Smooth muscle cell (in vitro differentiated cells): ENCODE measurements around the gene IL6R. TPM values are rescaled to one million over a fixed set of nuclear protein-coding genes. Genes with fewer than 3 reads are reported as not detected.

ENCODE experiments used
- DNase-seq: peaks from one replicate; lab custom pipeline; 2025; ENCODE audit not compliant: unreplicated experiment; lab: John Stamatoyannopoulos, UW
- H2AFZ ChIP-seq: fragments of 200-600 bp; sonication (generic); 2 replicates; pipeline ENCODE4 v1.6.0; 2016; ENCODE audit warnings: antibody characterized with exemption, low read depth, mild to moderate bottlenecking
- H3F3A ChIP-seq: fragments of 200-600 bp; sonication (generic); 2 replicates; pipeline ENCODE4 v1.6.0; 2017; ENCODE audit warnings: antibody characterized with exemption, low read depth
- H3K27ac ChIP-seq: fragments of 200-600 bp; sonication (generic); 2 replicates; pipeline ENCODE4 v1.5.1; 2016; ENCODE audit warnings: low read depth, mild to moderate bottlenecking
- H3K27me3 ChIP-seq: fragments of 200-600 bp; sonication (generic); 2 replicates; pipeline ENCODE4 v1.6.1; 2016; ENCODE audit warnings: low read depth, mild to moderate bottlenecking
- H3K36me3 ChIP-seq: fragments of 200-600 bp; sonication (generic); 2 replicates; pipeline ENCODE4 v1.5.1; 2016; ENCODE audit warnings: low read depth
- H3K4me1 ChIP-seq: fragments of 200-600 bp; sonication (generic); 2 replicates; pipeline ENCODE4 v1.5.1; 2016; ENCODE audit warnings: low read depth
- H3K4me2 ChIP-seq: fragments of 200-600 bp; sonication (generic); 2 replicates; pipeline ENCODE4 v1.6.0; 2016; ENCODE audit warnings: mild to moderate bottlenecking
- H3K4me3 ChIP-seq: fragments of 200-600 bp; sonication (generic); 2 replicates; pipeline ENCODE4 v1.5.1; 2016; ENCODE audit warnings: mild to moderate bottlenecking
- H3K79me2 ChIP-seq: fragments of 200-600 bp; sonication (generic); 2 replicates; pipeline ENCODE4 v1.6.0; 2016; ENCODE audit warnings: low read depth, mild to moderate bottlenecking
- H3K9ac ChIP-seq: fragments of 200-600 bp; sonication (generic); 2 replicates; pipeline ENCODE4 v1.6.0; 2016; ENCODE audit warnings: low read depth
- H3K9me3 ChIP-seq: fragments of 200-600 bp; sonication (generic); replicated peaks from 2 replicates; pipeline ENCODE4 v1.5.1; 2016; ENCODE audit warnings: low read depth
- H4K20me1 ChIP-seq: fragments of 200-600 bp; sonication (generic); 2 replicates; pipeline ENCODE4 v1.6.0; 2016; ENCODE audit warnings: low read depth
- WGBS: methylation state at CpG from one replicate; pipeline ENCODE4 v1.1.7; 2016; ENCODE audit warnings: low lambda C conversion rate; 5-methylcytosine and 5-hydroxymethylcytosine counted together
- polyA plus RNA-seq: library from polyadenylated mRNA; unstranded; fragments of >200 nt; fragmentation: Nextera tagmentation; extraction: Ambion mirVana; gene quantifications from 2 replicates; pipeline ENCODE4 v1.2.1, GENCODE V29; 2016
- total RNA-seq: library from RNA; depleted of rRNA; stranded (reverse); fragments of >200 nt; gene quantifications from 2 replicates; pipeline ENCODE4 v1.2.3, GENCODE V29; 2014
- TF ChIP-seq, protein P1 (sequence below): fragments of 200-600 bp; sonication (generic); IDR thresholded peaks from 2 replicates; pipeline ENCODE4 v1.5.1; 2017; ENCODE audit warnings: borderline replicate concordance, mild to moderate bottlenecking, antibody characterized with exemption; ENCODE audit not compliant: insufficient read depth, poor library complexity, severe bottlenecking

Gene IL6R
- total and polyA plus RNA-seq, 2 experiments from 2014 or later: 1.8 to 1.9 TPM

GRCh38 chr1:154405747-154406571 lies 816 bp downstream of the IL6R start:
- 6% methylated on average over 35 of the region's 40 CpGs for WGBS
- no peaks in the 10 kb centered on the region for H4K20me1 ChIP-seq
- H3K27ac ChIP-seq: peak overlapping the region; percentile 94
- peaks cover 19% of the 10 kb centered on the region for H3F3A ChIP-seq
- peak overlapping the region; percentile 70 for H3K4me3 ChIP-seq
- peaks cover 20% of the 10 kb centered on the region for H3K4me1 ChIP-seq
- peaks cover 7% of the 10 kb centered on the region for H3K79me2 ChIP-seq
- TF ChIP-seq, protein P1, sequence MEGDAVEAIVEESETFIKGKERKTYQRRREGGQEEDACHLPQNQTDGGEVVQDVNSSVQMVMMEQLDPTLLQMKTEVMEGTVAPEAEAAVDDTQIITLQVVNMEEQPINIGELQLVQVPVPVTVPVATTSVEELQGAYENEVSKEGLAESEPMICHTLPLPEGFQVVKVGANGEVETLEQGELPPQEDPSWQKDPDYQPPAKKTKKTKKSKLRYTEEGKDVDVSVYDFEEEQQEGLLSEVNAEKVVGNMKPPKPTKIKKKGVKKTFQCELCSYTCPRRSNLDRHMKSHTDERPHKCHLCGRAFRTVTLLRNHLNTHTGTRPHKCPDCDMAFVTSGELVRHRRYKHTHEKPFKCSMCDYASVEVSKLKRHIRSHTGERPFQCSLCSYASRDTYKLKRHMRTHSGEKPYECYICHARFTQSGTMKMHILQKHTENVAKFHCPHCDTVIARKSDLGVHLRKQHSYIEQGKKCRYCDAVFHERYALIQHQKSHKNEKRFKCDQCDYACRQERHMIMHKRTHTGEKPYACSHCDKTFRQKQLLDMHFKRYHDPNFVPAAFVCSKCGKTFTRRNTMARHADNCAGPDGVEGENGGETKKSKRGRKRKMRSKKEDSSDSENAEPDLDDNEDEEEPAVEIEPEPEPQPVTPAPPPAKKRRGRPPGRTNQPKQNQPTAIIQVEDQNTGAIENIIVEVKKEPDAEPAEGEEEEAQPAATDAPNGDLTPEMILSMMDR: peak; percentile 38
- H3K36me3 ChIP-seq: no peaks in the 10 kb centered on the region
- peak; percentile 87 for DNase-seq
- H3K9me3 ChIP-seq: no peaks in the 10 kb centered on the region
- peak overlapping the region; percentile 98 for H3K9ac ChIP-seq
- peaks cover 2% of the 10 kb centered on the region for H3K27me3 ChIP-seq
- H3K4me2 ChIP-seq: peak overlapping the region; percentile 97
- no peak overlapping the region for H2AFZ ChIP-seq

DNA sequence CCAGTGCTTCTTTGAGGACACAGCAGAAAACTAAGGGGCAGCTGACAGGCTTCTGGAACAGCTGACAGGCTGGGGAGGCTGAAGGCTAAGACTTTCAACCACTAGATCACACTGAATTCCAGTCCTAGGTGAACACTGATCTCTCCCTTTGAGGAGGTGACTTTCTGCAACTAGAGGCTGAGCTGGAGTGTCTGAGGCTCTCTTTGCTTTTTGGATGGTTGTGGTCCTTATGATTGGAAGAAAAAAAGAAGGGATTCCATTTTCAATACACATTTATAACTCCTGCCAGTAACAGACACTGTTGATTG lies 1.4 kb downstream of the IL6R start:
- Histone ChIP-seq H3K79me2 (peaks cover 7% of the 10 kb centered on the region), H3K9ac (peak overlapping the region; percentile 98), H4K20me1 (no peaks in the 10 kb centered on the region), H3K9me3 (no peaks in the 10 kb centered on the region), H3K27ac (peak overlapping the region; percentile 94), H2AFZ (no peak overlapping the region), H3K4me2 (peak overlapping the region; percentile 97), H3F3A (peaks cover 19% of the 10 kb centered on the region), H3K36me3 (no peaks in the 10 kb centered on the region), H3K27me3 (peaks cover 2% of the 10 kb centered on the region), H3K4me3 (peak overlapping the region; percentile 70), H3K4me1 (peaks cover 20% of the 10 kb centered on the region)
- DNase-seq: no peak
- TF ChIP-seq, protein P1: no peak

DNA sequence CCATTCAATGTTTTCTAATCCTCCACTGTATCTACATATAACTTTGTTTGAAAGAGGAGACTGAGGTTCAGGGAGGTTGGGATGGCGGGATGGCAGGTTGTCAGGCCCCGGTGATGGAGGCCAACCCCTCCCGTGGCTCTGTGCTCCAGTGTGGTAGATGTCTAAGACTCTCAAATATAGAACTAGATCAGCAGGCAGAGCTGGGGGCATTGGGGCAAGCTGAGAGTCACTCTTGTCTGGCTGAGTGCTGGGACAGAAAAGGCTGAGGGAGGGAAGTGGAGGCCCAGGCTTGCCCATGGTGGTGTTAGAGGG lies 1.7 kb downstream of the IL6R start:
- TF ChIP-seq, protein P1: no peak
- peaks cover 20% of the 10 kb centered on the region for H3K4me1 ChIP-seq
- peak overlapping the region; percentile 70 for H3K4me3 ChIP-seq
- peaks cover 7% of the 10 kb centered on the region for H3K79me2 ChIP-seq
- no peaks in the 10 kb centered on the region for H4K20me1 ChIP-seq
- peak overlapping the region; percentile 94 for H3K27ac ChIP-seq
- H3K9me3 ChIP-seq: no peaks in the 10 kb centered on the region
- 94% methylated on average over 3 of the region's 3 CpGs for WGBS
- peak overlapping the region; percentile 97 for H3K4me2 ChIP-seq
- no peaks in the 10 kb centered on the region for H3K36me3 ChIP-seq
- H3K9ac ChIP-seq: peak overlapping the region; percentile 98
- peaks cover 19% of the 10 kb centered on the region for H3F3A ChIP-seq
- peaks cover 2% of the 10 kb centered on the region for H3K27me3 ChIP-seq
- no peak for DNase-seq
- no peak overlapping the region for H2AFZ ChIP-seq
